DND-41 (cell line): Measurements from ENCODE around the gene CNOT1.
"Not testable (repeated sequence)": the region's sequence is repeated elsewhere in the genome, so short reads cannot be mapped to it uniquely, and the experiment has no call there.

Source experiments
- ATAC-seq: fragments of 200-7000 bp; cut with Tn5 transposase; 3 replicates; pipeline ENCODE4 v1.9.1; 2021; ENCODE audit warnings: low read depth; ENCODE audit not compliant: insufficient read depth
- DNase-seq: peaks from one replicate; pipeline ENCODE4 v3.0.0-alpha.2; 2020
- H2AFZ ChIP-seq: 2 replicates; pipeline ENCODE4 v1.6.0; 2012; ENCODE audit warnings: low read depth, low read length
- H3K27ac ChIP-seq: 2 replicates; pipeline ENCODE4 v1.5.1; 2012; ENCODE audit warnings: low read length, inconsistent platforms
- H3K27me3 ChIP-seq: fragments of 200-600 bp; sonication (generic); 2 replicates; pipeline ENCODE4 v1.6.0; 2012; ENCODE audit warnings: low read length, mild to moderate bottlenecking, inconsistent platforms; ENCODE audit not compliant: insufficient read depth, poor library complexity
- H3K36me3 ChIP-seq: 2 replicates; pipeline ENCODE4 v1.5.1; 2012; ENCODE audit warnings: low read length, inconsistent platforms; ENCODE audit not compliant: insufficient read depth
- H3K4me1 ChIP-seq: 2 replicates; pipeline ENCODE4 v1.5.1; 2012; ENCODE audit warnings: mild to moderate bottlenecking, low read length; ENCODE audit not compliant: insufficient read depth
- H3K4me2 ChIP-seq: 2 replicates; pipeline ENCODE4 v1.6.0; 2012; ENCODE audit warnings: mild to moderate bottlenecking, moderate library complexity, low read length, inconsistent platforms; ENCODE audit not compliant: insufficient read depth
- H3K4me3 ChIP-seq, 2 experiments: fragments of 200-600 bp in 1 of 2; shearing (Covaris generic) in 1 of 2; 2 replicates each; pipeline ENCODE4 v1.5.1; 2012 to 2016; ENCODE audit warnings: inconsistent platforms in 2 of 2, low read length in 2 of 2, mild to moderate bottlenecking in 2 of 2, low read depth in 1 of 2, moderate library complexity in 1 of 2
- H3K79me2 ChIP-seq: 2 replicates; pipeline ENCODE4 v1.6.0; 2012; ENCODE audit warnings: low read length, inconsistent platforms; ENCODE audit not compliant: insufficient read depth
- H3K9ac ChIP-seq: 2 replicates; pipeline ENCODE4 v1.6.0; 2012; ENCODE audit warnings: low read depth, mild to moderate bottlenecking, inconsistent platforms, low read length, moderate library complexity
- H3K9me3 ChIP-seq: 2 replicates; pipeline ENCODE4 v1.5.1; 2012; ENCODE audit warnings: low read length, moderate library complexity, mild to moderate bottlenecking, inconsistent platforms; ENCODE audit not compliant: insufficient read depth, severe bottlenecking
- H4K20me1 ChIP-seq: 2 replicates; pipeline ENCODE4 v1.6.0; 2012; ENCODE audit warnings: low read length; ENCODE audit not compliant: insufficient read depth
- EZH2 ChIP-seq: IDR thresholded peaks from 3 replicates; pipeline ENCODE4 v1.6.1; 2012; ENCODE audit warnings: borderline replicate concordance, low read depth, mild to moderate bottlenecking, moderate library complexity, low read length, inconsistent platforms; ENCODE audit not compliant: severe bottlenecking
- TF ChIP-seq, protein P1 (sequence below): IDR thresholded peaks from 2 replicates; pipeline ENCODE4 v1.5.1; 2012; ENCODE audit warnings: borderline replicate concordance, low read length, moderate library complexity, mild to moderate bottlenecking; ENCODE audit not compliant: poor library complexity, severe bottlenecking; ENCODE audit errors: extremely low read depth

The CNOT1 gene

GRCh38 chr16:58492735-58493134 lies 136.9 kb downstream of the CNOT1 start:
- peaks cover 7% of the 10 kb centered on the region; the same call in 1 of the 2 replicates for H3K4me1 ChIP-seq
- H3K4me2 ChIP-seq = no peak overlapping the region
- no peak overlapping the region for H2AFZ ChIP-seq

DNA sequence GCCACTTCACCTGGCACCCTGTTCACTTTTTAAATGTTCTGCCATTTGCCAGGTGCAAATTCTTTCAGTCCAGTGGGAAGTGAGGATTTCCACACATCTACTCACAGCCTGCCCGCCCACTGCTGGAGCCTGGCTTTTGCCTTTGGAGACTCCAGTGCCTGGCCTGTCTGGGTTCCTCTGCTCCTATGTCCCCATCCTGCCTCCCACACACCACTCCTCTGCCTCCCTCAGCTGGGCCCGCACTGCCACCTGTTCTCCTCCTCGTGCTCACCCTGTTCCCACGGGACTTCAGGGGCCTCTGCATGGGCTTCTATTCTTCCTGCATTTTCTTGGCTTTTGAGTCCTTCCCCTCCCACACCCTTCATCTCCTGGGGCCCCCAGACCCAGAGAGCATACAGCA lies 137.6 kb downstream of the CNOT1 start:
- peak; percentile 25 for ATAC-seq
- H3K27ac ChIP-seq = no peak overlapping the region
- H3K4me1 ChIP-seq = peaks cover 12% of the 10 kb centered on the region
- peak; percentile 37 for DNase-seq
- H3K4me3 ChIP-seq = no peak overlapping the region
- H3K9me3 ChIP-seq = no peaks in the 10 kb centered on the region
- no peak overlapping the region for H2AFZ ChIP-seq
- no peak overlapping the region for H3K4me2 ChIP-seq
- no peaks in the 10 kb centered on the region; the same call in 1 of the 2 replicates for H4K20me1 ChIP-seq
- H3K27me3 ChIP-seq = no peaks in the 10 kb centered on the region
- no peak overlapping the region for H3K9ac ChIP-seq
- no peak for TF ChIP-seq EZH2
- TF ChIP-seq, protein P1, sequence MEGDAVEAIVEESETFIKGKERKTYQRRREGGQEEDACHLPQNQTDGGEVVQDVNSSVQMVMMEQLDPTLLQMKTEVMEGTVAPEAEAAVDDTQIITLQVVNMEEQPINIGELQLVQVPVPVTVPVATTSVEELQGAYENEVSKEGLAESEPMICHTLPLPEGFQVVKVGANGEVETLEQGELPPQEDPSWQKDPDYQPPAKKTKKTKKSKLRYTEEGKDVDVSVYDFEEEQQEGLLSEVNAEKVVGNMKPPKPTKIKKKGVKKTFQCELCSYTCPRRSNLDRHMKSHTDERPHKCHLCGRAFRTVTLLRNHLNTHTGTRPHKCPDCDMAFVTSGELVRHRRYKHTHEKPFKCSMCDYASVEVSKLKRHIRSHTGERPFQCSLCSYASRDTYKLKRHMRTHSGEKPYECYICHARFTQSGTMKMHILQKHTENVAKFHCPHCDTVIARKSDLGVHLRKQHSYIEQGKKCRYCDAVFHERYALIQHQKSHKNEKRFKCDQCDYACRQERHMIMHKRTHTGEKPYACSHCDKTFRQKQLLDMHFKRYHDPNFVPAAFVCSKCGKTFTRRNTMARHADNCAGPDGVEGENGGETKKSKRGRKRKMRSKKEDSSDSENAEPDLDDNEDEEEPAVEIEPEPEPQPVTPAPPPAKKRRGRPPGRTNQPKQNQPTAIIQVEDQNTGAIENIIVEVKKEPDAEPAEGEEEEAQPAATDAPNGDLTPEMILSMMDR = no peak
- H3K36me3 ChIP-seq = no peaks in the 10 kb centered on the region
- H3K79me2 ChIP-seq = no peaks in the 10 kb centered on the region

More at GRCh38 chr16:58492735-58493134, 136.9 kb downstream of the CNOT1 start:
- Histone ChIP-seq H3K36me3 (no peaks in the 10 kb centered on the region), H4K20me1 (no peaks in the 10 kb centered on the region; the same call in 1 of the 2 replicates), H3K27ac (no peak overlapping the region), H3K27me3 (no peaks in the 10 kb centered on the region), H3K4me3 (no peak overlapping the region), H3K9ac (no peak overlapping the region), H3K9me3 (no peaks in the 10 kb centered on the region), H3K79me2 (no peaks in the 10 kb centered on the region)
- TF ChIP-seq EZH2 = no peak
- TF ChIP-seq, protein P1 = no peak
- DNase-seq (no peak), ATAC-seq (no peak)

- H3K9me3 ChIP-seq, ATAC-seq, H3K4me3 ChIP-seq, H3K79me2 ChIP-seq, DNase-seq, H3K9ac ChIP-seq, H3K4me2 ChIP-seq, H4K20me1 ChIP-seq, H3K36me3 ChIP-seq, H3K27ac ChIP-seq, H3K27me3 ChIP-seq, H2AFZ ChIP-seq: not testable (repeated sequence)
- H3K4me1 ChIP-seq = peaks cover 12% of the 10 kb centered on the region
Observed at GRCh38 chr16:58490539-58490938, 139.1 kb downstream of the CNOT1 start.

DNA sequence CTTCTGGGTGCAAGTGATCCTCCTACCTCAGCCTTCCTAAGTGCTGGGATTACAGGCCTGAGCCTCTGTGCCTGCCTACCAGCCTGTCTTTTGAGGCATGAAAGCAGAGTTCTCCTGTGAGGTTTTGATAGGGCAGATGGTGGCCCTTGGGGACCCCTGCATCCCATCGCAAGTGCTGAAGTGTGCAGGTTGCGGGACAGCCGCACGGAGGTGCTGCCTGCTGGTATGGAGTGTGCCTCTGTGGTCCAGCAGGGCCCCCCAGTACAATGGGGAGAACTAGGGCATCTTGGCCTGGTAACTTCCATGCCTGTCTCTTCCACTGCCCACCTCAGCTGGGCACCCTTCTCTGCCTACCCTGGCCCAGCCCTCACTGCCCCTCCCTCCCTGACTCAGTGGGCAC lies 139.6 kb downstream of the CNOT1 start:
- Histone ChIP-seq H3K27ac (no peak overlapping the region), H3K79me2 (no peaks in the 10 kb centered on the region), H4K20me1 (no peaks in the 10 kb centered on the region; the same call in 1 of the 2 replicates), H3K36me3 (no peaks in the 10 kb centered on the region), H3K4me1 (peaks cover 12% of the 10 kb centered on the region), H3K9ac (no peak overlapping the region), H3K9me3 (no peaks in the 10 kb centered on the region), H3K4me3 (no peak overlapping the region), H3K4me2 (no peak overlapping the region), H2AFZ (no peak overlapping the region), H3K27me3 (no peaks in the 10 kb centered on the region)
- TF ChIP-seq EZH2 = no peak
- TF ChIP-seq, protein P1 = no peak
- DNase-seq (no peak), ATAC-seq (no peak)
